ENCODE measurements around the gene TRIP10. TPM values are rescaled to one million over a fixed set of nuclear protein-coding genes. Genes with fewer than 3 reads are reported as not detected.
"Not testable (repeated sequence)": the region's sequence is repeated elsewhere in the genome, so short reads cannot be mapped to it uniquely, and the experiment has no call there.

The TRIP10 gene
- total RNA-seq, 1 experiment from 2014 or later = 96.6 TPM

DNA sequence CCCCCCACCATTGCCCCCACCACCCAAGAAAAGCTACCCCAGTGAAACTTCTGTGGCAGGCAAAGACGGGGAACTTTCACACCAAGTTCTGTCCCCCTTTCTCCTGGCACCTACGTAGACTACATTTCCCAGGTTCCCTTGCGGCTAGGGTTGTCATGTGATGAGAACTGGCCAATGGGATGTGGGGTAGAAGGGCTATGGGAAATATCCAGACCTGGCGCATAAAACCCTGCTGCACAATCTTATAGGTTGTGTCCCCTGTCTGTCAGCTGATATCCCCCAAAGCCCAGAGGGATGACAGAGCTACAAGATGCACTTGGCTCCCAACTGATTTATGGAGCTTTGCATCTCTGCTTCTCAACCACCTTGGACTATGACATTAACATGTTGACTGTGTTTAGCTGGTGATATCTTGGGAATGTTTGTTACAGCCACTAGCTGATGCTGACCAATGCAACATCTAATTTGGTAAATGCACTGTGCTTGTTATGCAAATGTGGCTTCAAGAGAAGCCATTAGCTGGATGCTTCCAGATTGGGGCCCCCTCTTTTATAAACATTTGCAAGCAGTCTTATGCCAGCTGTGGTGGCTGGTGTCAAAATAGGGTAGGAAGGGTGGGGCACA lies 21.7 kb downstream of the TRIP10 start:
- no peak overlapping the region for H3K4me2 ChIP-seq (ENCODE audit: low read length)
- no peak overlapping the region for H3K9ac ChIP-seq (ENCODE audit: low read length)
- H3K27me3 ChIP-seq (ENCODE audit: low read length) = no peaks in the 10 kb centered on the region
- H4K20me1 ChIP-seq (ENCODE audit: low read length) = 0 out of 2 replicates have a peak, but pooled peaks cover 4% of the 10 kb centered on the region
- CTCF ChIA-PET = no interaction called here
- peaks cover 5% of the 10 kb centered on the region for H3F3A ChIP-seq (ENCODE audit: low read length, unreplicated experiment)
- H3K4me3 ChIP-seq (ENCODE audit: low read length) = no peak overlapping the region
- peaks cover 55% of the 10 kb centered on the region for H3K79me2 ChIP-seq (ENCODE audit: low read length)
- TF ChIP-seq EZH2phosphoT487 (IDR thresholded peaks at IDR 0.05; ENCODE audit: borderline replicate concordance, low read length) = no peak
- TF ChIP-seq, protein P1, sequence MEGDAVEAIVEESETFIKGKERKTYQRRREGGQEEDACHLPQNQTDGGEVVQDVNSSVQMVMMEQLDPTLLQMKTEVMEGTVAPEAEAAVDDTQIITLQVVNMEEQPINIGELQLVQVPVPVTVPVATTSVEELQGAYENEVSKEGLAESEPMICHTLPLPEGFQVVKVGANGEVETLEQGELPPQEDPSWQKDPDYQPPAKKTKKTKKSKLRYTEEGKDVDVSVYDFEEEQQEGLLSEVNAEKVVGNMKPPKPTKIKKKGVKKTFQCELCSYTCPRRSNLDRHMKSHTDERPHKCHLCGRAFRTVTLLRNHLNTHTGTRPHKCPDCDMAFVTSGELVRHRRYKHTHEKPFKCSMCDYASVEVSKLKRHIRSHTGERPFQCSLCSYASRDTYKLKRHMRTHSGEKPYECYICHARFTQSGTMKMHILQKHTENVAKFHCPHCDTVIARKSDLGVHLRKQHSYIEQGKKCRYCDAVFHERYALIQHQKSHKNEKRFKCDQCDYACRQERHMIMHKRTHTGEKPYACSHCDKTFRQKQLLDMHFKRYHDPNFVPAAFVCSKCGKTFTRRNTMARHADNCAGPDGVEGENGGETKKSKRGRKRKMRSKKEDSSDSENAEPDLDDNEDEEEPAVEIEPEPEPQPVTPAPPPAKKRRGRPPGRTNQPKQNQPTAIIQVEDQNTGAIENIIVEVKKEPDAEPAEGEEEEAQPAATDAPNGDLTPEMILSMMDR (conservative IDR thresholded peaks at IDR 0.05; ENCODE audit: low read depth, low read length) = no peak
- no peak for TF ChIP-seq EZH2 (IDR thresholded peaks at IDR 0.05; ENCODE audit: low read length, unreplicated experiment)
- ATAC-seq = no peak
- DNase-seq = peak; percentile 40
- no peaks in the 10 kb centered on the region for H3K9me2 ChIP-seq (replicated peaks; ENCODE audit: low read length)
- intact Hi-C loops (cut with micrococcal nuclease) = no loop called here
- peaks cover 20% of the 10 kb centered on the region for H3K4me1 ChIP-seq (ENCODE audit: insufficient read depth, low read length)
- H2AFZ ChIP-seq (ENCODE audit: low read length) = no peak overlapping the region
- POLR2A ChIA-PET (ENCODE audit: unreplicated experiment) = no interaction called here
- H3K9me3 ChIP-seq (ENCODE audit: low read length) = no peaks in the 10 kb centered on the region
- BruUV-seq (replicated peaks) = no TSS peak
- no peak overlapping the region for H3K27ac ChIP-seq (ENCODE audit: low read length)
- H3K36me3 ChIP-seq (ENCODE audit: low read depth, low read length) = peaks cover 41% of the 10 kb centered on the region

DNA sequence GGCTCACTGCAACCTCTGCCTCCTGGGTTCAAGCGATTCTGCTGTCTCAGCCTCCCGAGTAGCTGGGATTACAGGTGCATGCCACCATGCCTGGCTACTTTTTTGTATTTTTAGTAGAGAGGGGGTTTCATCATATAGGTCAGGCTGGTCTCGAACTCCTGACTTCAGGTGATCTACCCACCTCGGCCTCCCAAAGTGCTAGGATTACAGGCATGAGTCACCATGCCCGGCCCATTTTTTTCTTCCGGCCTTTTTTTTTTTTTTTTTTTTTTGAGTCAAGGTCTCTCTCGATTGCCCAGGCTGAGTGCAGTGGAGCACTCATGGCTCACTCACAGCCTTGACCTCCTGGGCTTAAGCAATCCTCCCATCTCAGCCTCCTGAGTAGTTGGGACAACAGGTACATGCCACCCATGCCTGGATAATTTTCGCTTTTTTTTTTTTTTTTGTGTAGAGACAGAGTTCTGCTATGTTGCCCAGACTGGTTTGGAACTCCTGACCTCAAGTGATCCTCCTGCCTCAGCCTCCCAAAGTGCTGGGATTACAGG lies 22.8 kb downstream of the TRIP10 start:
- Histone ChIP-seq H3K36me3 (ENCODE audit: low read depth, low read length) (peaks cover 38% of the 10 kb centered on the region), H3K4me1 (ENCODE audit: insufficient read depth, low read length) (peaks cover 26% of the 10 kb centered on the region), H3K79me2 (ENCODE audit: low read length) (peaks cover 65% of the 10 kb centered on the region)
- CTCF ChIA-PET; H3K4me3 ChIP-seq (ENCODE audit: low read length); H3K27me3 ChIP-seq (ENCODE audit: low read length); H3K9me3 ChIP-seq (ENCODE audit: low read length); intact Hi-C loops (cut with micrococcal nuclease); BruUV-seq (replicated peaks); H3K4me2 ChIP-seq (ENCODE audit: low read length); H3K9me2 ChIP-seq (replicated peaks; ENCODE audit: low read length); POLR2A ChIA-PET (ENCODE audit: unreplicated experiment); H3K27ac ChIP-seq (ENCODE audit: low read length); H2AFZ ChIP-seq (ENCODE audit: low read length); H4K20me1 ChIP-seq (ENCODE audit: low read length); ATAC-seq; H3F3A ChIP-seq (ENCODE audit: low read length, unreplicated experiment); H3K9ac ChIP-seq (ENCODE audit: low read length): not testable (repeated sequence)
- peak; percentile 30 for DNase-seq

DNA sequence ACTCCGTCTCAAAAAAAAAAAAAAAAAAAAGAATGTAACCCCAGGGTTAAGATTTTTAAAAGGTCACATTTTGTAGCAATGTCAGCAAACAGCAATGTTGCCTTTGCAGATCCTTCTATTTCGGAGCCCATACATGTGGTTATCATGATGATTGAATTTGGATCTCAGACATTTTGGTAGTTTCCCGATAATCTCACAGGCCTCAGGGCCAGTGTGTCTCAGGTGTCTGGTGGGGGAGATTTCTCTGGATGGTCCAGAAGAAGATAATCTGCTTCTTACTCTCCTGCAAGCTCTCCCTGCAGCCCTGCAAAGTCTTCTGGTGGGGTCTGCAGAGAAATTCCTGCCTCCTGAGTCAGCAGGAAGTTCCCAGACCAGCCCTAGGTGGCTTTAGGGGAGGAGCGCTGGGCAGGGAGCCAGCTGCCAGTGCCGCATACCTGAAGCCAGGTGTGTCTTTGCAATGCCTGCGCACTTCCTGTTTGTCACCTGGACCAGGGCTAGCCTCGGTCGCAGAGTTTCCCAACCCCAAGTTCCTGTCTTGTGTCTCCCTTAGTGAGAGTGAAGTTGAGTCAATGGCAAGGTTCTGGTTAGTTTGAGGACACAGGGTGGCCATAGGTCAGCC lies 26.4 kb downstream of the TRIP10 start:
- Histone ChIP-seq H4K20me1 (ENCODE audit: low read length) (no peaks in the 10 kb centered on the region), H3K27ac (ENCODE audit: low read length) (peak overlapping the region; percentile 95), H3K9me3 (ENCODE audit: low read length) (no peaks in the 10 kb centered on the region), H3F3A (ENCODE audit: low read length, unreplicated experiment) (no peaks in the 10 kb centered on the region), H2AFZ (ENCODE audit: low read length) (no peak overlapping the region), H3K9ac (ENCODE audit: low read length) (peak overlapping the region; percentile 88), H3K36me3 (ENCODE audit: low read depth, low read length) (peaks cover 18% of the 10 kb centered on the region), H3K27me3 (ENCODE audit: low read length) (no peaks in the 10 kb centered on the region), H3K4me2 (ENCODE audit: low read length) (peak overlapping the region; percentile 83), H3K4me3 (ENCODE audit: low read length) (peak overlapping the region; percentile 73), H3K9me2 (replicated peaks; ENCODE audit: low read length) (no peaks in the 10 kb centered on the region), H3K4me1 (ENCODE audit: insufficient read depth, low read length) (peaks cover 31% of the 10 kb centered on the region), H3K79me2 (ENCODE audit: low read length) (peaks cover 59% of the 10 kb centered on the region)
- ChIA-PET POLR2A (ENCODE audit: unreplicated experiment) (no interaction called here), CTCF (no interaction called here)
- DNase-seq (peak; percentile 99), ATAC-seq (peak; percentile 44)
- no TSS peak for BruUV-seq (replicated peaks)
- TF ChIP-seq EZH2 (IDR thresholded peaks at IDR 0.05; ENCODE audit: low read length, unreplicated experiment) (no peak), EZH2phosphoT487 (IDR thresholded peaks at IDR 0.05; ENCODE audit: borderline replicate concordance, low read length) (no peak)
- TF ChIP-seq, protein P1 (conservative IDR thresholded peaks at IDR 0.05; ENCODE audit: low read depth, low read length) = no peak
- intact Hi-C loops (cut with micrococcal nuclease) = loop anchor here (2.0 kb wide), 1 partner anchor 35 kb away; no protein-coding TSS in a partner anchor
